ENCODE results near the gene ABLIM1.

DNA sequence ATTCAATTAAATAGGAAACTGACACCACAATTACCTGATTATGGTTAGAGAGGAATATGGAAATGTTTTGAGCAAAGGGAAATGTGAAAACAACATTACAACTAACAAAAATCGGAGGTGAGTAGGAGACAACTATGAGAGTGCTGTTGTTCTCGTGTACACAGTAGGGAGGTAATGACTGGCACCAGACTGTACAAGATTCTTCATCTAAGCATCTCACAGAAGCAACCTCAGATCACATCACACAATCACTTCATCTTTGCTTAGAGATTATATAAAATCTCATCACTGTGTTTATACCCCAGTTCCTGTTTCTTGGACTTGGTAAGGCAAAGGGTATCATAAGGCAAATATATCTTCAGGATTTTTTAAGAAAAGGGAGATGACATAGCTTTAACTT lies 14.9 kb downstream of the ABLIM1 start:
- TF ChIP-seq, protein P1, sequence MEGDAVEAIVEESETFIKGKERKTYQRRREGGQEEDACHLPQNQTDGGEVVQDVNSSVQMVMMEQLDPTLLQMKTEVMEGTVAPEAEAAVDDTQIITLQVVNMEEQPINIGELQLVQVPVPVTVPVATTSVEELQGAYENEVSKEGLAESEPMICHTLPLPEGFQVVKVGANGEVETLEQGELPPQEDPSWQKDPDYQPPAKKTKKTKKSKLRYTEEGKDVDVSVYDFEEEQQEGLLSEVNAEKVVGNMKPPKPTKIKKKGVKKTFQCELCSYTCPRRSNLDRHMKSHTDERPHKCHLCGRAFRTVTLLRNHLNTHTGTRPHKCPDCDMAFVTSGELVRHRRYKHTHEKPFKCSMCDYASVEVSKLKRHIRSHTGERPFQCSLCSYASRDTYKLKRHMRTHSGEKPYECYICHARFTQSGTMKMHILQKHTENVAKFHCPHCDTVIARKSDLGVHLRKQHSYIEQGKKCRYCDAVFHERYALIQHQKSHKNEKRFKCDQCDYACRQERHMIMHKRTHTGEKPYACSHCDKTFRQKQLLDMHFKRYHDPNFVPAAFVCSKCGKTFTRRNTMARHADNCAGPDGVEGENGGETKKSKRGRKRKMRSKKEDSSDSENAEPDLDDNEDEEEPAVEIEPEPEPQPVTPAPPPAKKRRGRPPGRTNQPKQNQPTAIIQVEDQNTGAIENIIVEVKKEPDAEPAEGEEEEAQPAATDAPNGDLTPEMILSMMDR (IDR thresholded peaks at IDR 0.05 in 8 of 11, conservative IDR thresholded peaks at IDR 0.05 in 3 of 11), result no peak
- no peak for TF ChIP-seq POLR2AphosphoS5 (IDR thresholded peaks at IDR 0.05)
